WTC11 (cell line): Measurements from ENCODE around the gene EYA2. TPM values are rescaled to one million over a fixed set of nuclear protein-coding genes. Genes with fewer than 3 reads are reported as not detected.

Experiments
- ATAC-seq: fragments of 200-7000 bp; cut with Tn5 transposase; 2 replicates; pipeline ENCODE4 v1.10.0; 2021; ENCODE audit warnings: mild to moderate bottlenecking, moderate library complexity
- CTCF ChIA-PET: fragments of 300-600 bp; sonication (Branson Sonifier 250); formaldehyde crosslinking; loops from one replicate; lab custom pipeline; 2021; ENCODE audit warnings: antibody characterized with exemption; lab: Charles Lee
- POLR2A ChIA-PET: fragments of 350-600 bp; sonication (Branson Sonifier 250); formaldehyde crosslinking; loops from one replicate; lab custom pipeline; 2021; ENCODE audit warnings: antibody characterized with exemption; lab: Charles Lee
- DNase-seq: peaks from one replicate; pipeline ENCODE4 v3.0.0; 2021; ENCODE audit warnings: low spot score
- H3K27ac Mint-ChIP-seq: 2 replicates; pipeline ENCODE4 v1.8.0; 2021; ENCODE audit warnings: mixed read lengths
- H3K27me3 Mint-ChIP-seq: 2 replicates; pipeline ENCODE4 v1.8.0; 2021; ENCODE audit warnings: low read depth, mild to moderate bottlenecking, moderate library complexity, mixed read lengths
- H3K36me3 Mint-ChIP-seq: 2 replicates; pipeline ENCODE4 v1.8.0; 2021; ENCODE audit warnings: mixed read lengths
- H3K4me1 Mint-ChIP-seq: 2 replicates; pipeline ENCODE4 v1.8.0; 2022; ENCODE audit warnings: mixed read lengths
- H3K4me3 Mint-ChIP-seq: 2 replicates; pipeline ENCODE4 v1.8.0; 2021; ENCODE audit warnings: mild to moderate bottlenecking, moderate library complexity, mixed read lengths
- H3K9me3 Mint-ChIP-seq: 2 replicates; pipeline ENCODE4 v1.8.0; 2021; ENCODE audit warnings: mixed read lengths
- AR ChIP-seq: fragments of 250-450 bp; sonication (Bioruptor Pico); IDR thresholded peaks from 2 replicates; pipeline ENCODE4 v1.9.0; 2021; ENCODE audit warnings: mild to moderate bottlenecking
- CREB1 ChIP-seq: sonication (generic); formaldehyde crosslinking; IDR thresholded peaks from 2 replicates; pipeline ENCODE4 v1.8.0; 2023; ENCODE audit warnings: mild to moderate bottlenecking, missing genetic modification reagents
- ELF4 ChIP-seq: sonication (generic); formaldehyde crosslinking; IDR thresholded peaks from 2 replicates; pipeline ENCODE4 v1.8.1; 2022; ENCODE audit warnings: low read depth, mild to moderate bottlenecking, moderate library complexity, missing genetic modification reagents
- FOXK1 ChIP-seq: sonication (generic); formaldehyde crosslinking; IDR thresholded peaks from 2 replicates; pipeline ENCODE4 v1.8.0; 2022; ENCODE audit warnings: mild to moderate bottlenecking, moderate library complexity, missing genetic modification reagents
- FOXP4 ChIP-seq: sonication (generic); formaldehyde crosslinking; IDR thresholded peaks from 2 replicates; pipeline ENCODE4 v1.8.0; 2022; ENCODE audit warnings: mild to moderate bottlenecking, missing genetic modification reagents
- KAT7 ChIP-seq: sonication (generic); formaldehyde crosslinking; IDR thresholded peaks from 2 replicates; pipeline ENCODE4 v1.8.1; 2023; ENCODE audit warnings: missing genetic modification reagents, mild to moderate bottlenecking, borderline replicate concordance
- NFE2L1 ChIP-seq: sonication (generic); formaldehyde crosslinking; IDR thresholded peaks from 2 replicates; pipeline ENCODE4 v1.8.1; 2023; ENCODE audit warnings: missing genetic modification reagents
- NR1H2 ChIP-seq: sonication (generic); formaldehyde crosslinking; IDR thresholded peaks from 2 replicates; pipeline ENCODE4 v1.9.0; 2021; ENCODE audit warnings: mild to moderate bottlenecking, moderate library complexity, missing genetic modification reagents
- OVOL2 ChIP-seq: fragments of 250-450 bp; sonication (Bioruptor Pico); IDR thresholded peaks from 2 replicates; pipeline ENCODE4 v1.9.0; 2021; ENCODE audit warnings: mild to moderate bottlenecking, borderline replicate concordance
- TCF7 ChIP-seq: sonication (generic); formaldehyde crosslinking; IDR thresholded peaks from 2 replicates; pipeline ENCODE4 v1.8.0; 2022; ENCODE audit warnings: mild to moderate bottlenecking, low read depth, missing genetic modification reagents, moderate library complexity
- USF2 ChIP-seq: sonication (generic); formaldehyde crosslinking; IDR thresholded peaks from 2 replicates; pipeline ENCODE4 v1.8.1; 2023; ENCODE audit warnings: mild to moderate bottlenecking, missing genetic modification reagents, moderate library complexity
- ZNF121 ChIP-seq: sonication (generic); formaldehyde crosslinking; IDR thresholded peaks from 2 replicates; pipeline ENCODE4 v1.8.0; 2023; ENCODE audit warnings: missing genetic modification reagents
- ZNF423 ChIP-seq: fragments of 250-450 bp; sonication (Bioruptor Pico); IDR thresholded peaks from 2 replicates; pipeline ENCODE4 v2.1.2; 2022; ENCODE audit warnings: mild to moderate bottlenecking, moderate library complexity
- ZNF532 ChIP-seq: fragments of 250-450 bp; sonication (Bioruptor Pico); IDR thresholded peaks from 2 replicates; pipeline ENCODE4 v1.9.0; 2021; ENCODE audit warnings: mild to moderate bottlenecking, borderline replicate concordance
- total RNA-seq: library from RNA; stranded (reverse); gene quantifications from 3 replicates; pipeline ENCODE4 v1.2.3, GENCODE V29; 2021
- TF ChIP-seq, protein P1 (sequence below): sonication (generic); formaldehyde crosslinking; IDR thresholded peaks from 2 replicates; pipeline ENCODE4 v1.8.0; 2022; ENCODE audit warnings: mild to moderate bottlenecking, missing genetic modification reagents
- TF ChIP-seq, protein P2 (sequence below): sonication (generic); formaldehyde crosslinking; IDR thresholded peaks from 2 replicates; pipeline ENCODE4 v1.8.1; 2023; ENCODE audit warnings: mild to moderate bottlenecking, moderate library complexity, missing genetic modification reagents
- TF ChIP-seq, protein P3 (sequence below): fragments of 200-600 bp; IDR thresholded peaks from 2 replicates; pipeline ENCODE4 v1.8.0; 2022; ENCODE audit warnings: antibody characterized with exemption

EYA2 gene
- total RNA-seq, 1 experiment from 2014 or later = 1.5 TPM

GRCh38 chr20:47004179-47004578 is 109.5 kb downstream of the EYA2 start (continued):
- TF ChIP-seq ZNF121 (CRISPR knock-in tag) = no peak
- TF ChIP-seq ZNF423 (CRISPR knock-in tag) = no peak

DNA sequence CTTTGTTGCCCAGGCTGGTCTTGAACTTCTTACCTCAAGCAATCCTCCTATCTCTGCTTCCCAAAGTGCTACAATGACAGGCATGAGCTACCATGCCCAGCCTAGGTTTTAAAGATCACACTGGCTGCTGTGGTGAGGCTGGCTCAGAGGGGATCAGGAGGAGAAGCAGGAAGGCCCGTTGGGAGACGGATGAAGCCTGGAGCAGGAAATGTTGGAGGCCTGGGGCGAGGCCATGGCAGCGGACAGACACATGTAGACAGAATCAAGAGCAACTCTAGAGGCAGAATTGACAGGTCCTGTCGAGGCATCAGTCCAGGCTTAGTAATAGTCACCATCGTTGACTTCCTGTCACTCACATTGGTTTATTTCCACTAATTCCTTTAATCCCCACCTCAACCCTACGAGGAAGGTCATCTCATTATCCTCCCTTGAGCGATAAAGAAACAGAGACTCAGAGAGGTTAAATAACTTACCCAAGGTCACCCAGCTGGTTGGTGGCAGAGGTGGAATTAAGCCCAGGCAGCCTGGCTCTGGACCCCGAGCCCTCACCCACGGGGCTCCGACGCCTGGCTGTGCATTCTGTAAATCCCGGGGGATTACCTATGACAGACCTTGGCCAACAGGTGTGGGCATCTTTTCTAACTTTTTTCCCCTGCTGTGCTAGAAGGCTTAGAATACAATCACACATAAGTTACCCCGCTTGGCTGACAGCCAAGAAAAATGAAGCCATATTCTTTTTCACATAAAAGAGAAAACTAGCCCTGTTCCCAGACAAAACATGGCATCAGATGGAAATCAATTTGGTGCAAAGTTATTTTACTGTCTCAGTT is 113.4 kb downstream of the EYA2 start:
- ChIA-PET POLR2A (no interaction called here), CTCF (interaction anchor here (1.1 kb wide), 1 partner anchor 56 kb away, joined by 3 read pairs; no protein-coding TSS in a partner anchor)
- Mint-ChIP-seq H3K4me1 (no peaks in the 10 kb centered on the region), H3K27me3 (no peaks in the 10 kb centered on the region; the same call in 1 of the 2 replicates), H3K9me3 (peaks cover 15% of the 10 kb centered on the region), H3K36me3 (peaks cover 2% of the 10 kb centered on the region; the same call in 1 of the 2 replicates), H3K4me3 (no peak overlapping the region), H3K27ac (no peak overlapping the region)
- no peak for DNase-seq
- TF ChIP-seq NR1H2 = no peak
- TF ChIP-seq, protein P1, sequence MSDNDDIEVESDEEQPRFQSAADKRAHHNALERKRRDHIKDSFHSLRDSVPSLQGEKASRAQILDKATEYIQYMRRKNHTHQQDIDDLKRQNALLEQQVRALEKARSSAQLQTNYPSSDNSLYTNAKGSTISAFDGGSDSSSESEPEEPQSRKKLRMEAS (CRISPR knock-in tag) = no peak
- no peak for TF ChIP-seq OVOL2 (CRISPR knock-in tag)
- no peak for TF ChIP-seq AR (CRISPR knock-in tag)
- no peak for TF ChIP-seq CREB1
- TF ChIP-seq KAT7 (CRISPR knock-in tag) = no peak
- TF ChIP-seq TCF7 (CRISPR knock-in tag) = no peak
- no peak for TF ChIP-seq ELF4 (CRISPR knock-in tag)
- no peak for TF ChIP-seq USF2
- no peak for ATAC-seq

DNA sequence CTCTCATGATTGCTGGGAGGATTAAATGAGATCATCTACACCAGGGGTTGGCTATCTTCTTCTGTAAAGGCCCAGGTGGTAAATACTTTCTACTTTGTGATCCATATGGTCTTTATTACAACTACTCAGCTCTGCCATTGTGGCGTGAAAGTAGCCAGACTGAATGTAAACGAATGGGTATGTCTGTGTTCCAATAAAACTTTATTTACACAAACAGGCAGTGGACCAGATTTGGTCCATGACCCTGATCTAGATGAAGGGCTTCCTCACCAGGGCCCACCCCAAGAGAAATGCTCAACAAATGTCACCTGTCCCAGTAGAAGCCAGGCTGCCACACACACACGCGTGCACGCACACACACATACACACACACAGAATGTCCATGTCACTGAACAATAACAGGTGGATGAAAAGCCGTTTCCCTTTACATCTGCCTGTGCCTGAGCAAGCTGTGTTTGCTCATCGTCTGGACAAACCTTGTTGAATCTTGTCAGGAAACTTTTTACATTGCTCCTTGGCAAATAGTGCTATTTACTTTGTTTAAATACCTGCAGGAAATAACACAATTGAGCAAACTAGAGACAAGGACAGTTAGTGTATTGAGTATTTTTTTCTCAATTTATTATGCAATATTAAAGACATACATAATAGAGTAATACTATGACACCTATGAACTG is 114.3 kb downstream of the EYA2 start:
- ATAC-seq (no peak), DNase-seq (no peak)
- Mint-ChIP-seq H3K36me3 (peaks cover under 1% of the 10 kb centered on the region; the same call in 1 of the 2 replicates), H3K4me1 (no peaks in the 10 kb centered on the region), H3K27me3 (no peaks in the 10 kb centered on the region; the same call in 1 of the 2 replicates), H3K27ac (no peak overlapping the region), H3K9me3 (peaks cover 10% of the 10 kb centered on the region), H3K4me3 (no peak overlapping the region)
- CTCF ChIA-PET = no interaction called here
- POLR2A ChIA-PET = no interaction called here
- TF ChIP-seq ZNF532 = no peak
- TF ChIP-seq, protein P2, sequence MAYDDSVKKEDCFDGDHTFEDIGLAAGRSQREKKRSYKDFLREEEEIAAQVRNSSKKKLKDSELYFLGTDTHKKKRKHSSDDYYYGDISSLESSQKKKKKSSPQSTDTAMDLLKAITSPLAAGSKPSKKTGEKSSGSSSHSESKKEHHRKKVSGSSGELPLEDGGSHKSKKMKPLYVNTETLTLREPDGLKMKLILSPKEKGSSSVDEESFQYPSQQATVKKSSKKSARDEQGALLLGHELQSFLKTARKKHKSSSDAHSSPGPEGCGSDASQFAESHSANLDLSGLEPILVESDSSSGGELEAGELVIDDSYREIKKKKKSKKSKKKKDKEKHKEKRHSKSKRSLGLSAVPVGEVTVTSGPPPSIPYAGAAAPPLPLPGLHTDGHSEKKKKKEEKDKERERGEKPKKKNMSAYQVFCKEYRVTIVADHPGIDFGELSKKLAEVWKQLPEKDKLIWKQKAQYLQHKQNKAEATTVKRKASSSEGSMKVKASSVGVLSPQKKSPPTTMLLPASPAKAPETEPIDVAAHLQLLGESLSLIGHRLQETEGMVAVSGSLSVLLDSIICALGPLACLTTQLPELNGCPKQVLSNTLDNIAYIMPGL (CRISPR knock-in tag) = no peak
- TF ChIP-seq FOXK1 (CRISPR knock-in tag) = no peak
- TF ChIP-seq TCF7 (CRISPR knock-in tag) = no peak
- no peak for TF ChIP-seq OVOL2 (CRISPR knock-in tag)
- TF ChIP-seq NFE2L1 (CRISPR knock-in tag) = no peak
- no peak for TF ChIP-seq FOXP4 (CRISPR knock-in tag)
- TF ChIP-seq, protein P3, sequence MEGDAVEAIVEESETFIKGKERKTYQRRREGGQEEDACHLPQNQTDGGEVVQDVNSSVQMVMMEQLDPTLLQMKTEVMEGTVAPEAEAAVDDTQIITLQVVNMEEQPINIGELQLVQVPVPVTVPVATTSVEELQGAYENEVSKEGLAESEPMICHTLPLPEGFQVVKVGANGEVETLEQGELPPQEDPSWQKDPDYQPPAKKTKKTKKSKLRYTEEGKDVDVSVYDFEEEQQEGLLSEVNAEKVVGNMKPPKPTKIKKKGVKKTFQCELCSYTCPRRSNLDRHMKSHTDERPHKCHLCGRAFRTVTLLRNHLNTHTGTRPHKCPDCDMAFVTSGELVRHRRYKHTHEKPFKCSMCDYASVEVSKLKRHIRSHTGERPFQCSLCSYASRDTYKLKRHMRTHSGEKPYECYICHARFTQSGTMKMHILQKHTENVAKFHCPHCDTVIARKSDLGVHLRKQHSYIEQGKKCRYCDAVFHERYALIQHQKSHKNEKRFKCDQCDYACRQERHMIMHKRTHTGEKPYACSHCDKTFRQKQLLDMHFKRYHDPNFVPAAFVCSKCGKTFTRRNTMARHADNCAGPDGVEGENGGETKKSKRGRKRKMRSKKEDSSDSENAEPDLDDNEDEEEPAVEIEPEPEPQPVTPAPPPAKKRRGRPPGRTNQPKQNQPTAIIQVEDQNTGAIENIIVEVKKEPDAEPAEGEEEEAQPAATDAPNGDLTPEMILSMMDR = no peak
